Measurements from ENCODE around the gene TOR3A. TPM values are rescaled to one million over a fixed set of nuclear protein-coding genes. Genes with fewer than 3 reads are reported as not detected.

TOR3A gene
- total RNA-seq, 1 experiment from 2014 or later, result 27.0 TPM

DNA sequence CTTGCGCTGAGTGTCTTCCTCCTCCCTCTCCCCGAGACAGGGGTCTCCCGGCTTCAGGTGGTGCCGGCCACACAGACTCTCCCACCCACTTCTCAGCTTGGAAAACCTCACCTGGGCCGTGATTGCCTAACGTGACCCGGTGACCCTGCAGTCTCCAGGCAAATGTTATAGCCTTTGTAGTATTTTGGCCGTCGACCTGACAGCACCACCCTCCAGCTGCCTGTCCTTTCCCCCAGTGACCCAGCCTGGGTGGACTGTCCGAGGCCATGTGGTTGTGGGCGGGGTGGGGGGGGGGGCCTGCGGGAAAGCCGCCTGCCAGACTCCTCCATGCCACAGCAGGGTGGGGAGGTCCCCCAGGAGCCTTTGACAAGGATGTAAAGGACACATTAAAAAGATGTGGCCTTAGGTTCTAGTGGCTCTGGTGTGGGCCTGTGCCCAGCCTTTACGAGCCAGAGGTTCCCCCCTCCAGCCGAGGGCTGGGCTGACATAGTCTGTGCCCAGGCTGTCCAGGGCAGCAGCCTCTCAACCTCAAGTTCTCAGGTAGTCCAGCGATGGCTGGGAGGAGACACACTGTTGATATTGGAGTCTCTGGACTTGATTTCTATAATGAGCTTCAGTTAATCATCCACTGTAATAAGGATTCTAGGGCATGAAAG, 8.1 kb downstream of the TOR3A start:
- H3K4me3 ChIP-seq (replicated peaks in 1 of 2; ENCODE audit: low read depth in 1 of 2, low read length in 2 of 2), result no peak overlapping the region
- intact Hi-C loops (cut with micrococcal nuclease), result no loop called here
- H3K9me2 ChIP-seq (ENCODE audit: insufficient read depth), result no peaks in the 10 kb centered on the region
- no peaks in the 10 kb centered on the region for H4K20me1 ChIP-seq (ENCODE audit: insufficient read depth)
- no peaks in the 10 kb centered on the region for H3K27me3 ChIP-seq (ENCODE audit: insufficient read depth, low read length)
- H3K36me3 ChIP-seq (ENCODE audit: control insufficient read depth in 1 of 2, insufficient read depth in 2 of 2, low read length in 2 of 2), result peaks cover 4 to 28% of the 10 kb centered on the region in 2 experiments; a peak in 2 of 4 replicates
- no peak for DNase-seq (ENCODE audit: low read depth, low spot score)
- TF ChIP-seq SP1 (IDR thresholded peaks at IDR 0.05; ENCODE audit: low read depth) (no peak), YY1 (IDR thresholded peaks at IDR 0.05; ENCODE audit: extremely low read depth, insufficient replicate concordance, low read depth, low read length) (no peak)
- no peak overlapping the region for H3K27ac ChIP-seq (ENCODE audit: low read depth, low read length)
- no TSS peak for BruUV-seq (replicated peaks)
- ATAC-seq, result no peak
- ChIA-PET POLR2A (no interaction called here), CTCF (interaction anchor here (0.7 kb wide), 1 partner anchor 16 kb away, joined by 3 read pairs; no protein-coding TSS in a partner anchor), RAD21 (ENCODE audit: low non-redundant PET in 1 of 2, low total read pairs in 2 of 2, uncharacterized antibody in 2 of 2, unreplicated experiment in 2 of 2) (no interaction called here)
- no peak overlapping the region for H3K9ac ChIP-seq (ENCODE audit: low read length)
- no peaks in the 10 kb centered on the region for H3K4me1 ChIP-seq (ENCODE audit: control insufficient read depth in 1 of 2, insufficient read depth in 2 of 2, low read length in 2 of 2)
- H3K79me2 ChIP-seq (ENCODE audit: insufficient read depth, low read length), result peaks cover under 1% of the 10 kb centered on the region; the same call in 1 of the 2 replicates
- no peaks in the 10 kb centered on the region for H3K9me3 ChIP-seq (ENCODE audit: control insufficient read depth in 1 of 2, insufficient read depth in 1 of 2, low read depth in 1 of 2, low read length in 2 of 2)
- no peak overlapping the region for H3K4me2 ChIP-seq (ENCODE audit: low read length)
- H2AFZ ChIP-seq (ENCODE audit: low read depth, low read length, poor library complexity, severe bottlenecking), result no peak overlapping the region

GRCh38 chr1:179090522-179090921, 8.7 kb downstream of the TOR3A start:
- TF ChIP-seq ELF1 (IDR thresholded peaks at IDR 0.05; ENCODE audit: borderline replicate concordance, low read depth), result no peak
- no peak for TF ChIP-seq RAD21 (IDR thresholded peaks at IDR 0.05; ENCODE audit: low read depth)
- no peak for TF ChIP-seq ZFX (IDR thresholded peaks at IDR 0.05)
- no peak for TF ChIP-seq SP1 (IDR thresholded peaks at IDR 0.05; ENCODE audit: low read depth)
- no peak for TF ChIP-seq REST (IDR thresholded peaks at IDR 0.05; ENCODE audit: low read depth)
- no peak for TF ChIP-seq SIN3A (IDR thresholded peaks at IDR 0.05; ENCODE audit: low read depth)
- TF ChIP-seq ZBTB33 (IDR thresholded peaks at IDR 0.05; ENCODE audit: extremely low read depth, insufficient replicate concordance, low read length), result no peak
- no peak for TF ChIP-seq TCF7L2 (IDR thresholded peaks at IDR 0.05; ENCODE audit: borderline replicate concordance, extremely low read depth, insufficient read depth, insufficient read length)
- TF ChIP-seq CBX3 (IDR thresholded peaks at IDR 0.05; ENCODE audit: low read depth), result no peak
- TF ChIP-seq FOSL1 (IDR thresholded peaks at IDR 0.05; ENCODE audit: low read depth), result no peak
- no peak for TF ChIP-seq EGR1 (IDR thresholded peaks at IDR 0.05; ENCODE audit: low read depth)
- no peak for TF ChIP-seq POLR2AphosphoS5 (IDR thresholded peaks at IDR 0.05; ENCODE audit: low read depth, low read length)
- TF ChIP-seq ZNF274 (IDR thresholded peaks at IDR 0.05; ENCODE audit: low read depth, low read length), result no peak
- no peak for TF ChIP-seq EZH2 (IDR thresholded peaks at IDR 0.05)
- no peak for TF ChIP-seq SRF (IDR thresholded peaks at IDR 0.05; ENCODE audit: low read depth)
- Histone ChIP-seq H3K9me3 (ENCODE audit: control insufficient read depth in 1 of 2, insufficient read depth in 1 of 2, low read depth in 1 of 2, low read length in 2 of 2) (no peaks in the 10 kb centered on the region), H3K27me3 (ENCODE audit: insufficient read depth, low read length) (no peaks in the 10 kb centered on the region), H3K79me2 (ENCODE audit: insufficient read depth, low read length) (no peaks in the 10 kb centered on the region), H2AFZ (ENCODE audit: low read depth, low read length, poor library complexity, severe bottlenecking) (no peak overlapping the region), H3K36me3 (ENCODE audit: control insufficient read depth in 1 of 2, insufficient read depth in 2 of 2, low read length in 2 of 2) (peaks cover 4 to 33% of the 10 kb centered on the region in 2 experiments; a peak in 2 of 4 replicates), H3K4me1 (ENCODE audit: control insufficient read depth in 1 of 2, insufficient read depth in 2 of 2, low read length in 2 of 2) (no peaks in the 10 kb centered on the region), H4K20me1 (ENCODE audit: insufficient read depth) (no peaks in the 10 kb centered on the region), H3K27ac (ENCODE audit: low read depth, low read length) (no peak overlapping the region), H3K9ac (ENCODE audit: low read length) (no peak overlapping the region), H3K4me2 (ENCODE audit: low read length) (no peak overlapping the region), H3K4me3 (replicated peaks in 1 of 2; ENCODE audit: low read depth in 1 of 2, low read length in 2 of 2) (no peak overlapping the region), H3K9me2 (ENCODE audit: insufficient read depth) (no peaks in the 10 kb centered on the region)
- DNase-seq (ENCODE audit: low read depth, low spot score) (no peak), ATAC-seq (no peak)
- POLR2A ChIA-PET, result no interaction called here
- CTCF ChIA-PET, result interaction anchor here (0.7 kb wide), 1 partner anchor 15 kb away, joined by 3 read pairs; no protein-coding TSS in a partner anchor
- BruUV-seq (replicated peaks), result no TSS peak
- RAD21 ChIA-PET (ENCODE audit: low non-redundant PET in 1 of 2, low total read pairs in 2 of 2, uncharacterized antibody in 2 of 2, unreplicated experiment in 2 of 2), result no interaction called here
- intact Hi-C loops (cut with micrococcal nuclease), result no loop called here

Measured in HCT116 (cell line).